Glutamatergic neuron (in vitro differentiated cells): ENCODE data around the gene C2CD3. TPM values are rescaled to one million over a fixed set of nuclear protein-coding genes. Genes with fewer than 3 reads are reported as not detected.

Source experiments
- DNase-seq: peaks from one replicate; pipeline ENCODE4 v3.0.0; 2022
- H3K27ac Mint-ChIP-seq: one replicate; pipeline ENCODE4 v1.8.0; 2020; ENCODE audit warnings: mild to moderate bottlenecking, mixed read lengths, inconsistent platforms; ENCODE audit not compliant: unreplicated experiment
- H3K27me3 Mint-ChIP-seq: one replicate; pipeline ENCODE4 v1.8.0; 2020; ENCODE audit warnings: mild to moderate bottlenecking, moderate library complexity, mixed read lengths, inconsistent platforms; ENCODE audit not compliant: unreplicated experiment
- H3K36me3 Mint-ChIP-seq: one replicate; pipeline ENCODE4 v1.8.0; 2020; ENCODE audit warnings: mild to moderate bottlenecking, mixed read lengths, inconsistent platforms; ENCODE audit not compliant: unreplicated experiment
- H3K4me1 Mint-ChIP-seq: one replicate; pipeline ENCODE4 v1.8.0; 2020; ENCODE audit warnings: mild to moderate bottlenecking, low read depth, mixed read lengths, inconsistent platforms; ENCODE audit not compliant: unreplicated experiment
- H3K4me3 Mint-ChIP-seq: one replicate; pipeline ENCODE4 v1.8.0; 2020; ENCODE audit warnings: mild to moderate bottlenecking, mixed read lengths, inconsistent platforms; ENCODE audit not compliant: unreplicated experiment
- H3K9me3 Mint-ChIP-seq: one replicate; pipeline ENCODE4 v1.8.0; 2020; ENCODE audit warnings: mild to moderate bottlenecking, moderate library complexity, mixed read lengths, inconsistent platforms; ENCODE audit not compliant: unreplicated experiment
- CTCF ChIP-seq: fragments of 200-600 bp; sonication (generic); IDR thresholded peaks from one replicate; pipeline ENCODE4 v1.5.0; 2021; ENCODE audit not compliant: partially characterized antibody, unreplicated experiment
- total RNA-seq: library from RNA; stranded (reverse); fragmentation: NEBNext Ultra II Directional; extraction: Animal tissue kit (Norgen Biotek cat#: 25700); gene quantifications from one replicate; pipeline ENCODE4 v1.2.1, GENCODE V29; 2021; ENCODE audit not compliant: unreplicated experiment

The C2CD3 gene
- total RNA-seq, 1 donor from 2014 or later: 182 TPM

- peaks cover 3% of the 10 kb centered on the region for H3K4me1 Mint-ChIP-seq
Observed at GRCh38 chr11:74008373-74009229, 162.2 kb downstream of the C2CD3 start, which contains the start of gene UCP3. Gene UCP3, minus strand, starts transcription at chr11:74009085. Its CDS starts 2,043 bp downstream, at chr11:74007042.

GRCh38 chr11:74007691-74008372 lies 163.0 kb downstream of the C2CD3 start:
- no peaks in the 10 kb centered on the region for H3K36me3 Mint-ChIP-seq
- peaks cover 2% of the 10 kb centered on the region for H3K27me3 Mint-ChIP-seq
- peaks cover 3% of the 10 kb centered on the region for H3K4me1 Mint-ChIP-seq
- H3K27ac Mint-ChIP-seq: no peak overlapping the region
- peaks cover 6% of the 10 kb centered on the region for H3K9me3 Mint-ChIP-seq
- no peak for TF ChIP-seq CTCF
- no peak overlapping the region for H3K4me3 Mint-ChIP-seq
- DNase-seq: no peak

More at GRCh38 chr11:74008373-74009229, 162.2 kb downstream of the C2CD3 start, which contains the start of gene UCP3:
- Mint-ChIP-seq H3K27ac (no peak within 1 kb of the TSS), H3K27me3 (peaks cover 2% of the 10 kb centered on the region), H3K4me3 (no peak within 1 kb of the TSS), H3K36me3 (no peaks in the 10 kb centered on the region), H3K9me3 (peaks cover 6% of the 10 kb centered on the region)
- TF ChIP-seq CTCF: no peak
- no peak for DNase-seq

GRCh38 chr11:74006743-74007304 lies 164.0 kb downstream of the C2CD3 start:
- Mint-ChIP-seq H3K27ac (no peak overlapping the region), H3K4me1 (peaks cover 5% of the 10 kb centered on the region), H3K36me3 (no peaks in the 10 kb centered on the region), H3K27me3 (peaks cover 2% of the 10 kb centered on the region), H3K9me3 (peaks cover 6% of the 10 kb centered on the region), H3K4me3 (no peak overlapping the region)
- DNase-seq: no peak
- no peak for TF ChIP-seq CTCF

GRCh38 chr11:74005721-74006517 lies 164.9 kb downstream of the C2CD3 start:
- TF ChIP-seq CTCF: no peak
- H3K27ac Mint-ChIP-seq: no peak overlapping the region

More at GRCh38 chr11:74005721-74006517, 164.9 kb downstream of the C2CD3 start:
- H3K36me3 Mint-ChIP-seq: no peaks in the 10 kb centered on the region
- no peak for DNase-seq
- H3K27me3 Mint-ChIP-seq: peaks cover 2% of the 10 kb centered on the region
- H3K4me1 Mint-ChIP-seq: peaks cover 12% of the 10 kb centered on the region
- H3K9me3 Mint-ChIP-seq: peaks cover 5% of the 10 kb centered on the region
- no peak overlapping the region for H3K4me3 Mint-ChIP-seq
